HEK293 (cell line): ENCODE results near the gene PGBD1.

Source experiments
- CTCF ChIP-seq: fragments of 450-650 bp; formaldehyde crosslinking; IDR thresholded peaks from 2 replicates; pipeline ENCODE4 v1.5.1; 2016; ENCODE audit warnings: missing biosample characterization, missing genetic modification characterization
- GLI2 ChIP-seq: fragments of 450-650 bp; formaldehyde crosslinking; IDR thresholded peaks from 2 replicates; pipeline ENCODE4; 2017; ENCODE audit warnings: missing biosample characterization, missing genetic modification characterization, low read depth, borderline replicate concordance
- ZBTB26 ChIP-seq: fragments of 450-650 bp; formaldehyde crosslinking; optimal IDR thresholded peaks from 2 replicates; pipeline ENCODE3; 2016; ENCODE audit warnings: missing biosample characterization, mild to moderate bottlenecking, missing genetic modification characterization
- ZNF274 ChIP-seq, 2 experiments: fragments of 200-500 bp in 1 of 2; fragments of 450-650 bp in 1 of 2; sonication (Bioruptor generic) in 1 of 2; formaldehyde crosslinking in 1 of 2; IDR thresholded peaks; 2 replicates each; pipeline versions ENCODE4 v1.5.1 to v1.6.1; 2014 to 2016; ENCODE audit warnings: borderline replicate concordance in 1 of 2, inconsistent platforms in 1 of 2, low read length in 1 of 2, missing biosample characterization in 1 of 2, missing genetic modification characterization in 1 of 2
- ZNF670 ChIP-seq: fragments of 450-650 bp; formaldehyde crosslinking; IDR thresholded peaks from 2 replicates; pipeline ENCODE4 v1.5.1; 2016; ENCODE audit warnings: missing biosample characterization, missing genetic modification characterization, low read depth
- TF ChIP-seq, protein P1 (sequence below): fragments of 450-650 bp; formaldehyde crosslinking; IDR thresholded peaks from 2 replicates; pipeline ENCODE4 v1.5.1; 2016; ENCODE audit warnings: missing biosample characterization, missing genetic modification characterization

DNA sequence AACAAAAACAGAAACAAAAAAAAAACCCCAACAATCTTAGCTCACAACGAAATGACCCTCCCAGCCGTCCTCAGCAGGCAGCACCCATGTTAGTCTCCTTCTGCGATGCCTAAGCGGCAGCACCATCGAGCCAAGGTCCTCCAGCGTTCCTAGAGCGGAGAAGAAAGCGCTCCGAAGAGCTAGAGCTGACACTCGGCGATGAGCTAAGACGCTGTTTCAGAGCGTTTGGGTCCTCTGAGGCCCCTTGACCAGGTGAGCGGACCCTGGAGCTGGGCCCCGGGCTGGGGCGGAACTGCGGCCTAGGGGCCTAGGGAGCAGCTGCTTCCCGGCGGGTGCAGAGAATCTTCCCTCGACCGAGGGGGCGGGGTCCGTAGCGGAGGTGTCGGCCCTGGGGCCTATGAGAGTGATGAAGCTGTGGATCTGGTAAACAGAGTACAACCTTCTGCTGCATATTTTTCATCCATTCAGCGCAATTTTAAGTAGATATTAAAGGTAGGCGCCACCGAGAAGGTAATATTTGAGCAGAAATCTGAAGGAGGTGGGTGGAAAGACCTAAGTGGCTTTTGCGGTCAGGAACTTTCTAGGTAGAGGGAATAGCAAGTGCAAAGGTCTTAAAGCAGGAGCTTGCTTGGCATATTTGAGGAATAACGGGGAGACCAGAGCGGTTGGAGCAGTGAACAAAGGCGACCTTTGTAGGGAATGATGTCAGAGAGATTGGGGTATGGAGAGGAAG lies 14.2 kb upstream of the PGBD1 start, which contains the start of gene ZSCAN26:
- TF ChIP-seq, protein P1, sequence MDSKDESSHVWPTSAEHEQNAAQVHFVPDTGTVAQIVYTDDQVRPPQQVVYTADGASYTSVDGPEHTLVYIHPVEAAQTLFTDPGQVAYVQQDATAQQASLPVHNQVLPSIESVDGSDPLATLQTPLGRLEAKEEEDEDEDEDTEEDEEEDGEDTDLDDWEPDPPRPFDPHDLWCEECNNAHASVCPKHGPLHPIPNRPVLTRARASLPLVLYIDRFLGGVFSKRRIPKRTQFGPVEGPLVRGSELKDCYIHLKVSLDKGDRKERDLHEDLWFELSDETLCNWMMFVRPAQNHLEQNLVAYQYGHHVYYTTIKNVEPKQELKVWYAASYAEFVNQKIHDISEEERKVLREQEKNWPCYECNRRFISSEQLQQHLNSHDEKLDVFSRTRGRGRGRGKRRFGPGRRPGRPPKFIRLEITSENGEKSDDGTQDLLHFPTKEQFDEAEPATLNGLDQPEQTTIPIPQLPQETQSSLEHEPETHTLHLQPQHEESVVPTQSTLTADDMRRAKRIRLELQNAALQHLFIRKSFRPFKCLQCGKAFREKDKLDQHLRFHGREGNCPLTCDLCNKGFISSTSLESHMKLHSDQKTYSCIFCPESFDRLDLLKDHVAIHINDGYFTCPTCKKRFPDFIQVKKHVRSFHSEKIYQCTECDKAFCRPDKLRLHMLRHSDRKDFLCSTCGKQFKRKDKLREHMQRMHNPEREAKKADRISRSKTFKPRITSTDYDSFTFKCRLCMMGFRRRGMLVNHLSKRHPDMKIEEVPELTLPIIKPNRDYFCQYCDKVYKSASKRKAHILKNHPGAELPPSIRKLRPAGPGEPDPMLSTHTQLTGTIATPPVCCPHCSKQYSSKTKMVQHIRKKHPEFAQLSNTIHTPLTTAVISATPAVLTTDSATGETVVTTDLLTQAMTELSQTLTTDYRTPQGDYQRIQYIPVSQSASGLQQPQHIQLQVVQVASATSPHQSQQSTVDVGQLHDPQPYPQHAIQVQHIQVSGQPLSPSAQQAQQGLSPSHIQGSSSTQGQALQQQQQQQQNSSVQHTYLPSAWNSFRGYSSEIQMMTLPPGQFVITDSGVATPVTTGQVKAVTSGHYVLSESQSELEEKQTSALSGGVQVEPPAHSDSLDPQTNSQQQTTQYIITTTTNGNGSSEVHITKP (tag by site-specific recombination): peak; percentile 54
- TF ChIP-seq CTCF (no peak), ZNF670 (tag by site-specific recombination) (no peak), ZNF274 (IDR thresholded peaks at IDR 0.05; ENCODE audit: low read length) (no peak), ZNF274 (tag by site-specific recombination; IDR thresholded peaks at IDR 0.05; ENCODE audit: borderline replicate concordance) (no peak), ZBTB26 (tag by site-specific recombination) (peak; percentile 32), GLI2 (tag by site-specific recombination) (no peak)
